HEK293 (cell line): Measurements from ENCODE around the gene ZNF611.
"Not testable (repeated sequence)": the region's sequence is repeated elsewhere in the genome, so short reads cannot be mapped to it uniquely, and the experiment has no call there.

ENCODE experiments used
- CTCF ChIP-seq: fragments of 450-650 bp; formaldehyde crosslinking; IDR thresholded peaks from 2 replicates; pipeline ENCODE4 v1.5.1; 2016; ENCODE audit warnings: missing biosample characterization, missing genetic modification characterization
- HIC1 ChIP-seq: fragments of 450-650 bp; formaldehyde crosslinking; IDR thresholded peaks from 2 replicates; pipeline ENCODE4 v1.5.1; 2016; ENCODE audit warnings: missing biosample characterization, missing genetic modification characterization
- HOXA7 ChIP-seq: sonication (generic); formaldehyde crosslinking; IDR thresholded peaks from 2 replicates; pipeline ENCODE4 v1.8.1; 2022; ENCODE audit warnings: missing genetic modification reagents, borderline replicate concordance
- PATZ1 ChIP-seq: fragments of 450-650 bp; formaldehyde crosslinking; IDR thresholded peaks from 2 replicates; pipeline ENCODE4 v1.5.1; 2016; ENCODE audit warnings: missing biosample characterization, missing genetic modification characterization
- SP2 ChIP-seq: fragments of 450-650 bp; formaldehyde crosslinking; IDR thresholded peaks from 2 replicates; pipeline ENCODE4 v1.5.1; 2016; ENCODE audit warnings: missing biosample characterization, missing genetic modification characterization
- ZBTB10 ChIP-seq: fragments of 450-650 bp; formaldehyde crosslinking; IDR thresholded peaks from 2 replicates; pipeline ENCODE4 v1.5.1; 2016; ENCODE audit warnings: missing biosample characterization, missing genetic modification characterization
- ZBTB7A ChIP-seq: fragments of 450-650 bp; formaldehyde crosslinking; IDR thresholded peaks from 2 replicates; pipeline ENCODE4 v1.5.1; 2016; ENCODE audit warnings: low read depth, missing biosample characterization, missing genetic modification characterization
- ZNF132 ChIP-seq: fragments of 450-650 bp; formaldehyde crosslinking; IDR thresholded peaks from 2 replicates; pipeline ENCODE4 v1.5.1; 2017; ENCODE audit warnings: missing biosample characterization, missing genetic modification characterization, borderline replicate concordance
- ZNF174 ChIP-seq: fragments of 450-650 bp; formaldehyde crosslinking; IDR thresholded peaks from 2 replicates; pipeline ENCODE4 v1.5.0; 2017; ENCODE audit warnings: missing biosample characterization, mild to moderate bottlenecking, missing genetic modification characterization
- ZNF398 ChIP-seq: fragments of 450-650 bp; formaldehyde crosslinking; IDR thresholded peaks from 2 replicates; pipeline ENCODE4 v1.5.1; 2017; ENCODE audit warnings: missing biosample characterization, missing genetic modification characterization
- ZNF48 ChIP-seq: fragments of 450-650 bp; formaldehyde crosslinking; IDR thresholded peaks from 2 replicates; pipeline ENCODE4 v1.5.1; 2016; ENCODE audit warnings: missing biosample characterization, missing genetic modification characterization
- ZNF529 ChIP-seq: fragments of 450-650 bp; formaldehyde crosslinking; IDR thresholded peaks from 2 replicates; pipeline ENCODE4 v1.5.1; 2017; ENCODE audit warnings: missing genetic modification characterization, missing biosample characterization; ENCODE audit not compliant: insufficient replicate concordance
- ZNF639 ChIP-seq: fragments of 450-650 bp; formaldehyde crosslinking; IDR thresholded peaks from 2 replicates; pipeline ENCODE4 v1.5.1; 2016; ENCODE audit warnings: missing biosample characterization, missing genetic modification characterization

- TF ChIP-seq ZNF639; CTCF (tag by site-specific recombination); ZNF174; ZNF398; HIC1 (tag by site-specific recombination); PATZ1 (tag by site-specific recombination); HOXA7 (CRISPR knock-in tag); ZNF132 (tag by site-specific recombination); ZBTB10 (tag by site-specific recombination); ZNF48 (tag by site-specific recombination); ZBTB7A; ZNF529 (tag by site-specific recombination); SP2 (tag by site-specific recombination): not testable (repeated sequence)
These were observed 23.2 kb downstream of the ZNF611 start for GRCh38 chr19:52711661-52712060.
